Astrocyte of the cerebellum (primary cell): ENCODE measurements around the gene PDE4B.
"Not testable (repeated sequence)": the region's sequence is repeated elsewhere in the genome, so short reads cannot be mapped to it uniquely, and the experiment has no call there.

Experiments used
- DNase-seq: peaks from one replicate; pipeline ENCODE4 v3.0.0-alpha.2; 2011; ENCODE audit warnings: low read depth
- H3K4me3 ChIP-seq: 2 replicates; pipeline ENCODE4 v1.5.1; 2011; ENCODE audit warnings: mild to moderate bottlenecking, low read depth, low read length, moderate library complexity
- CTCF ChIP-seq: IDR thresholded peaks from 2 replicates; pipeline ENCODE4 v1.5.1; 2012; ENCODE audit warnings: low read length, low read depth, moderate library complexity, mild to moderate bottlenecking; ENCODE audit errors: missing control alignments
- in situ Hi-C: cut with HindIII; loops from 2 replicates; pipeline ENCODE4 v1.10.0; 2017; ENCODE audit warnings: low sequenced_read_pairs

Gene PDE4B

GRCh38 chr1:66046415-66046814 is 253.7 kb downstream of the PDE4B start:
- TF ChIP-seq CTCF, result no peak
- no peak overlapping the region for H3K4me3 ChIP-seq
- no peak for DNase-seq
- in situ Hi-C loops, result no loop called here

GRCh38 chr1:66048011-66048410 is 255.3 kb downstream of the PDE4B start:
- DNase-seq, result no peak
- H3K4me3 ChIP-seq, result no peak overlapping the region
- in situ Hi-C loops, result no loop called here
- no peak for TF ChIP-seq CTCF

GRCh38 chr1:66050123-66050522 is 257.4 kb downstream of the PDE4B start:
- H3K4me3 ChIP-seq, result no peak overlapping the region
- no peak for TF ChIP-seq CTCF
- no peak for DNase-seq
- in situ Hi-C loops, result no loop called here

GRCh38 chr1:66050633-66051032 is 257.9 kb downstream of the PDE4B start:
- no peak for TF ChIP-seq CTCF
- in situ Hi-C loops, result no loop called here

GRCh38 chr1:66055092-66055491 is 262.4 kb downstream of the PDE4B start:
- TF ChIP-seq CTCF, result no peak
- in situ Hi-C loops, result no loop called here

More at GRCh38 chr1:66050633-66051032, 257.9 kb downstream of the PDE4B start:
- H3K4me3 ChIP-seq, result no peak overlapping the region
- DNase-seq, result no peak

GRCh38 chr1:66057448-66057847 is 264.8 kb downstream of the PDE4B start:
- H3K4me3 ChIP-seq, DNase-seq, in situ Hi-C loops: not testable (repeated sequence)

More at GRCh38 chr1:66055092-66055491, 262.4 kb downstream of the PDE4B start:
- no peak for DNase-seq
- no peak overlapping the region for H3K4me3 ChIP-seq

- in situ Hi-C loops, result no loop called here
- H3K4me3 ChIP-seq, result no peak overlapping the region
- no peak for DNase-seq
- no peak for TF ChIP-seq CTCF
Observed at GRCh38 chr1:66058558-66058957, 265.9 kb downstream of the PDE4B start.

GRCh38 chr1:66067219-66067618 is 274.5 kb downstream of the PDE4B start:
- DNase-seq, H3K4me3 ChIP-seq, in situ Hi-C loops: not testable (repeated sequence)
